Measurements from ENCODE around the gene SUSD3. TPM values are rescaled to one million over a fixed set of nuclear protein-coding genes. Genes with fewer than 3 reads are reported as not detected.

SUSD3 gene
- total and polyA plus RNA-seq, 11 donors, result 0.29 to 5.2 (median 0.53) TPM; not detected in 3

- WGBS, 4 donors, result 76 to 88% (median 82%) methylated on average over 3 to 4 of the region's 4 CpGs
- intact Hi-C loops (cut with DNase I), result no loop called here
- ATAC-seq, result no peak
- Histone ChIP-seq H3K36me3 (no peaks in the 10 kb centered on the region), H3K27me3 (no peaks in the 10 kb centered on the region), H3K9me3 (peaks cover 0 to 6% (median 0%) of the 10 kb centered on the region in 12 donors), H3K4me3 (no peak overlapping the region), H3K27ac (no peak overlapping the region), H3K4me1 (peaks cover 0 to 18% (median 8%) of the 10 kb centered on the region in 12 donors)
- DNase-seq, result peak in 1 of 5 donors; percentile 33
- TF ChIP-seq CTCF (IDR thresholded peaks at IDR 0.05) (no peak), POLR2A (IDR thresholded peaks at IDR 0.05) (no peak)
Observed at GRCh38 chr9:93049491-93049890, 9.0 kb upstream of the SUSD3 start.

- H3K4me3 ChIP-seq, result no peak overlapping the region
- H3K9me3 ChIP-seq, result peaks cover 0 to 6% (median 0%) of the 10 kb centered on the region in 12 donors
- intact Hi-C loops (cut with DNase I), result loop anchor here in 1 of 10 donors (5.0 kb wide), 1 partner anchor 47 kb away; the partner anchor contains the start of gene CARD19
- TF ChIP-seq CTCF (IDR thresholded peaks at IDR 0.05) (no peak), POLR2A (IDR thresholded peaks at IDR 0.05) (no peak)
- ATAC-seq (no peak), DNase-seq (peak in 1 of 5 donors; percentile 18)
- WGBS, 4 donors, result 90 to 99% (median 94%) methylated on average over 4 of the region's 4 CpGs
- H3K27ac ChIP-seq, result no peak overlapping the region
- peaks cover 0 to 18% (median 8%) of the 10 kb centered on the region in 12 donors for H3K4me1 ChIP-seq
- H3K27me3 ChIP-seq, result no peaks in the 10 kb centered on the region
- no peaks in the 10 kb centered on the region for H3K36me3 ChIP-seq
Observed at GRCh38 chr9:93050231-93050630, 8.3 kb upstream of the SUSD3 start.

- ATAC-seq (peak; percentile 56 to 83 (median 74)), DNase-seq (peak in 4 of 5 donors; percentile 56 to 70 (median 61))
- Histone ChIP-seq H3K27ac (peak overlapping the region in 9 of 12 donors; percentile 5 to 65 (median 49)), H3K36me3 (no peaks in the 10 kb centered on the region), H3K4me1 (peaks cover 0 to 18% (median 8%) of the 10 kb centered on the region in 12 donors), H3K9me3 (no peaks in the 10 kb centered on the region), H3K4me3 (no peak overlapping the region), H3K27me3 (no peaks in the 10 kb centered on the region)
- TF ChIP-seq CTCF (IDR thresholded peaks at IDR 0.05) (no peak), POLR2A (IDR thresholded peaks at IDR 0.05) (no peak)
- intact Hi-C loops (cut with DNase I), result loop anchor here in 1 of 10 donors (5.0 kb wide), 1 partner anchor 46 kb away; the partner anchor contains the start of gene CARD19
- WGBS, 4 donors, result 34 to 51% (median 44%) methylated on average over 6 of the region's 6 CpGs
Observed at GRCh38 chr9:93051680-93052089, 6.8 kb upstream of the SUSD3 start.

- Histone ChIP-seq H3K27me3 (no peaks in the 10 kb centered on the region), H3K4me3 (no peak overlapping the region), H3K9me3 (no peaks in the 10 kb centered on the region), H3K4me1 (peaks cover 0 to 18% (median 8%) of the 10 kb centered on the region in 12 donors), H3K27ac (no peak overlapping the region), H3K36me3 (no peaks in the 10 kb centered on the region)
- TF ChIP-seq POLR2A (IDR thresholded peaks at IDR 0.05), result no peak
- TF ChIP-seq CTCF (IDR thresholded peaks at IDR 0.05), result no peak
- intact Hi-C loops (cut with DNase I), result loop anchor here in 1 of 10 donors (5.0 kb wide), 1 partner anchor 44 kb away; the partner anchor contains the start of gene CARD19
- WGBS, 4 donors, result 84 to 95% (median 94%) methylated on average over 13 to 15 of the region's 15 CpGs
- peak in 2 of 5 donors; percentile 20 to 39 for DNase-seq
- no peak for ATAC-seq
Observed at GRCh38 chr9:93052791-93053540, 5.5 kb upstream of the SUSD3 start.
